Measurements from ENCODE around the gene C3orf70.

C3orf70 gene, protein sequence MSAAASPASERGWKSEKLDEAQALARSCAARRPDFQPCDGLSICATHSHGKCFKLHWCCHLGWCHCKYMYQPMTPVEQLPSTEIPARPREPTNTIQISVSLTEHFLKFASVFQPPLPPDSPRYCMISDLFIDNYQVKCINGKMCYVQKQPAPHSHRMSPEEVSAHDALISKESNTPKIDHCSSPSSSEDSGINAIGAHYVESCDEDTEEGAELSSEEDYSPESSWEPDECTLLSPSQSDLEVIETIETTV

DNA sequence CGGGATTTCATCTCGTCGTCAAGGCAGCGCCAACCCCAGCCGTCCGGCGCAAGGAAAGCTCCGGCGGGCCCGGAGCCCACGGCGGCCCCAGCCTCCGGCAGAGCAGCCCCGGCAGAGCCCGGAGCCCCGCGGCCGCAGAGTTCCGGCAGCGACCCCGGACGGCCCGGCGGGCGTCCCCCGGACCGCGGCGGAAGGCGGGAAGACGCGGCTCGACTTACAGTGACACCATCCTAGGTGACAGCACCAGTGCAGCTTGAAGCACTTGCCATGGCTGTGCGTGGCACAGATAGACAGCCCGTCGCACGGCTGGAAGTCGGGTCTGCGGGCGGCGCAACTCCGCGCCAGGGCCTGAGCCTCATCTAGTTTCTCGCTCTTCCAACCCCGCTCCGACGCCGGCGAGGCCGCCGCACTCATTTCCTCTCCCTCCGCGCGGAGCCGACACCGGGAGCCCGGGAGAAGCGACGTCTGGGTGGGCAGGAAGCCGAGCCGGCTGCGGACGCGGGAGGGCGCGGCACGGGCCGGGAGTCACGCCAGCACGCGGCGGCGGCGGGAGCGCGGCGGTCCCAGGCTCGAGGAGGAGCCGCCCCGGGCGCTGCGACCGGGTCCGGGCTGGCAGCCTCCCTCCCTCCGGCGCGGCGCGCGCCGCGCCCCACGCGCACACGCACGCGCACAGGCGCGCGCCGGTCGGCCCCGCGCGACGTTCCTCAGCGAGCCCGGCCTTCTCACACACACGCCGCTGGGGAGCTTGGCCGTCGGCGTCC is at the start of gene C3orf70:
Gene C3orf70, minus strand, starts transcription at position 651 of the 761 bp plus-strand sequence. Its CDS starts 237 bp downstream, at position 414.
- no peak for DNase-seq (ENCODE audit: low read depth)

DNA sequence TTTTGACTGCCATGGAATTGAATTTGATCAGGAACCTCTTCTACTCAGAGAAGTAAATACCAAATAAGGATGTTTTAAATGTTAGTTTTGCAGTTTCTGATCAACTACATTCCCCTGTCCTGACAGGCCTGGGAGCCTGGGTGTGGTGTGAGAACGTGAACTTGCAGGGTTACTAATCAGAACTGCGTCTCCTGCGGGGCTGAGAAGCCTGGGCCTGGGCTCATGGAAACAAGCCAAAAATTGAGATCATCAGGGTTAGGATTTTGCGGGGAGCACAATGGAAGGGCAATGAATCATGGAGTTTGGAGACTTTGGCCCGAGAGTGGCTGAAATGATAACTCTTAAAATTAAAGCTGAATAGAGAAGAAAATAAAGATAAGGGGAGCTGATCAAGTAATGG is 47.8 kb upstream of the C3orf70 start:
- DNase-seq (ENCODE audit: low read depth) = no peak

DNA sequence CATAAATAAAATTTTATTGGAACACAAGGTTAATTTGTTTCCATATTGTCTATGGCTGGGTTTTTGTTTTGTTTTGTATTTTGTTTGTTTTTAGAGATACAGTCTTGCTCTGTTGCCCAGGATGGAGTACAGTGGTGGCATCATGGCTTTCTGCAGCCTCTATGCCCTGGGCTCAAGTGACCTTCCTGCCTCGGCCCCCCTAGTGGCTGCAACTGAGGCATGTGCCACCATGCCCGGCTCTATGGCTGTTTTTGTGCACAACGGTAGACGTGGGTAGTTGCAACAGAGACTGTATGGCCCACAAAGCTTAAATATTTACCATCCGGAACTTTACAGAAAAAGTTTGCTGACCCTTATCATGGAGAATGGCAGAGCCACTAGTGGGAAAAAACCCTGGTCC is 46.8 kb upstream of the C3orf70 start:
- DNase-seq (ENCODE audit: low read depth) = no peak

DNA sequence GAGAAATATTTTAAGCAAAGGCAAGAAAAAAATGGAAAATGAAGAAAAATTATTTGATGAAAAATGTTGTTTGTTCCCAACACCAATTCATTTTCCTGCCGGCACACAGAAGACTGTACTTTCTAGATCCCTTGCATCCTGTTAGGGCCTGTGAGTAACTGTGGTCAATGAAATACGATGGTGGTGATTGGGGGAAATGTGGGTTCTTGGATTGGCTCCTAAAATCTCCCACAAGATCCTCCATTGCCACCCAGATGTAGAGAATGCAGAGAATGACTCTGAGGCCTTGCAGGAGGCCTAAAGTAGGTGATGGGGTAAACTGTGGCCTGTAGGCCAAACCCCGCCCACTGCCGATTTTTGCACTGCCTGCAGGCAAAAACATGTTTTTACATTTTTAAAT is 46.3 kb upstream of the C3orf70 start:
- DNase-seq (ENCODE audit: low read depth) = no peak

DNA sequence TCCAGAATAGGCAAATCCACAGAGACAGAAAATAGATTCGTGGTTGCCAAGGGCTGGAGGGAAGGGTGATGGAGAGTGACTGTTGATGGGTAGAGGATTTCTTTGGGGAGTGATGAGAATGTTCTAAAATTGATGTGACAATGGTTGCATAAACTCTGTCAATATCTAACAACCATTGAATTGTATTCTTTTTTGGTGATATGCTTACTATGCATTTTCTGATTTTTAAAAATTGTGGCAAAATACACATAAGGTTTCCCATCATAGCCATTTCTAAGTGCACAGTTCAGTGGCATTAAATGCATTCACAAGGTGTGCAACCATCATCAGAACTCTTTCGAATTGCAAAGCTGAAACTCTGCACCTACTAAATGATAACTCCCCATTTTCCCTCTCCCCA is 44.2 kb upstream of the C3orf70 start:
- no peak for DNase-seq (ENCODE audit: low read depth)

DNA sequence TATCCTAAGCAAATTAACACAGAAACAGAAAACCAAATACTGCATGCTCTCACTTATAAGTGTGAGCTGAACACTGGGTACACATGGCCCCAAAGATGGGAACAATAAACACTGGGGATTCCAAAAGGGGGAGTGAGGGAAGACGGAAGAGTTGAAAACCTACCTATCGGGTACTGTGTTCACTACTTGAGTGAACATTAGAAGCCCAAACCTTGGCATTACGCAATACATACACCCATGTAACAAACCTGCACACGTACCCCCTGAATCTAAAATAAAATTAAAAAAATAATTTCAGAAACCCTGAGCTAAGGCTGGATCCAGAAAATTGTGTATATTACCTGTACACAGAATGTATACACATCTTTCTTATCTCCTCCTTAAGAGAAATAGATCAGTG is 42.8 kb upstream of the C3orf70 start:
- no peak for DNase-seq (ENCODE audit: low read depth)

DNA sequence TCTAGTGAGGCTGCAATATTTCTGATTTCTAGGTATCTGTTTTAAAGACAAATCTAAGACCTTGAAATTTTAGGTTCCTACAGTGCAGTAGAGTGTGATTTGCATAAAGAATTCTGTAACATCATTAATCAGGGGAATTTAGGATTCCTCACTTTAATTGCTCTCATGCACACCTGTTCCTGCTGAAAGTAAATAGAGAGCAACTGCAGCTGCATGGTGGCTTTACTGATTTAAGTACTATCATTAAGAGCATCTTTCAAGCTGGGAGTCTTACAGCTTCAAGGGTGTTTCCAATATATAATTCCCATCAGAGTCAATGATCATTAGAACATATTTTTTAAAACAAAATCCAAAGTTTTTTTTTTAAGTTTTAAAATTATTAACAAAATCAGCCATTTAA is 36.0 kb upstream of the C3orf70 start:
- no peak for DNase-seq (ENCODE audit: low read depth)

DNA sequence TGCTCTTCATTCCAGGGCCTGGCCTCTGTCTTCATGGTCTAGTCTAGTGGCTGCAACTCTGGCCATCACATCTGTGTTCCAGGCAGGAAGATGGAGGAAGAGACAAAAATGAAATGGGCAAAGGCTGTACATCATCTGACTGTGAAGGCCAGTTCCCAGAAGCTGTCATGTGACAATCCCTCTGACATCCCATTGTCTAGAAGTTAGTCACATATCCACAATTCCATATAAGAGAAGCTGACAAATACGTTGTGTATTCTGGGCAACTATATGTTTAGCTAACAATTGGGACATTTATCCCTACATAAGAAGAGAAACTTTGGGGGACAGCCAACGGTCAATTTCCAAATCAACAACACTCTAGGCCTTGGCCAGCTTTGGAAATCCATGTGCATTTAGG is 34.5 kb upstream of the C3orf70 start:
- DNase-seq (ENCODE audit: low read depth) = no peak

DNA sequence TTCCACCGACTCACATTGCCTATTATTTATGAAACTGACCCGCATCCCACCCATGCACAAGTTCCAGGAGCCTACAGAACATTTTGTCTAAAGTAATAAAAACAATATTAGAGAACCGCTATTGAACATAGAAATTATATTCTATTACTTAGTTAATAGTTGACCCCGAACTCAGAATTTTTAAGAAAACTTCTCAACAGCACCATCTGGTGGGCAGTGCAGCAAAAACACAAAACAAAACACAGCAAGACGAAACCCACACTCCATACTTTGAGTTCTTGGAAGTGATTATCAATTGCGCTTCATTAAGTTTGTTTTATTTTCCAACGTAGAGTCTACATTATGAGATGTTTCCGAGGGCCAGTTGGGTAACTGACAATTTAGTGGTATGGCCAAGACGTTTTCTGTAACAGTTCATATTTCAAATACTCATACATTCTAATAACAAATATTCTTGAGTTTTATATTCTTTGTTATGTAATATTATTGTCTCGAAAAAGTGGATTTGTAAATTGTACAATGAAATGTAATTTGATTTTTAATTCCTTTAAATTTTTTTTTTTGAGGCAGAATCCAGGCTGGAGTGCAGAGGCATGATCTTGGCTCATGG is 24.0 kb upstream of the C3orf70 start:
- no peak for DNase-seq (ENCODE audit: low read depth)

DNA sequence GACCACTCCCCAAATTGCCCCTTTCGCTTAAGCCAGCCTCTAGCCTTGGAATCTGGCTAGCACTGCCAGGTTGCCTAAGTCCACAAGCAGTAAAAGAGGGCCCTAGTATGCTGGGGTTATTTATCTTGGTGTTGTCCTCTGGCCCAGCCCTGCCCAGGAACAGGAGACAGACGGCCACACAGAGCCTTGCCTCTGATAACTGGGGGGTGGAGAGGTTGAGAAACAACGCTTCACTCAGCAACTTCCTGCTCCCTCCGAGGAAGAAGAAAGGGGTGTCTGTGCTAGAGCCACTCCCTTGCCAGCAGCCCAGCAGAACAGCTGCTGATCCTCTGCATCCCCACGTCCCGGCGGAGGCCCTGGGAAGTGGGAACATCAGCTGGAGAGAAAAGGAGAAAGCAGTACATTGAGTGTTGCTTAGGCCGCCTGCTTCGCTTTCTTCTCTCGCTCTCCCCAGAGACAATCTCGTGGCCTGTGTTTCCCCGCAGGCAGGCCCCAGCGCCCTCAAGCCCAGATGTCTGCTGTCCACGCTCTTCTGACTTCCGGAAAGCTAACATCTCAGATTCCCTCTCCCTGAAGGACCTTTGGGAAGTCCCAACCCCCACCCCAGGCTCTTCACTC is 22.6 kb upstream of the C3orf70 start:
- no peak for DNase-seq (ENCODE audit: low read depth)

DNA sequence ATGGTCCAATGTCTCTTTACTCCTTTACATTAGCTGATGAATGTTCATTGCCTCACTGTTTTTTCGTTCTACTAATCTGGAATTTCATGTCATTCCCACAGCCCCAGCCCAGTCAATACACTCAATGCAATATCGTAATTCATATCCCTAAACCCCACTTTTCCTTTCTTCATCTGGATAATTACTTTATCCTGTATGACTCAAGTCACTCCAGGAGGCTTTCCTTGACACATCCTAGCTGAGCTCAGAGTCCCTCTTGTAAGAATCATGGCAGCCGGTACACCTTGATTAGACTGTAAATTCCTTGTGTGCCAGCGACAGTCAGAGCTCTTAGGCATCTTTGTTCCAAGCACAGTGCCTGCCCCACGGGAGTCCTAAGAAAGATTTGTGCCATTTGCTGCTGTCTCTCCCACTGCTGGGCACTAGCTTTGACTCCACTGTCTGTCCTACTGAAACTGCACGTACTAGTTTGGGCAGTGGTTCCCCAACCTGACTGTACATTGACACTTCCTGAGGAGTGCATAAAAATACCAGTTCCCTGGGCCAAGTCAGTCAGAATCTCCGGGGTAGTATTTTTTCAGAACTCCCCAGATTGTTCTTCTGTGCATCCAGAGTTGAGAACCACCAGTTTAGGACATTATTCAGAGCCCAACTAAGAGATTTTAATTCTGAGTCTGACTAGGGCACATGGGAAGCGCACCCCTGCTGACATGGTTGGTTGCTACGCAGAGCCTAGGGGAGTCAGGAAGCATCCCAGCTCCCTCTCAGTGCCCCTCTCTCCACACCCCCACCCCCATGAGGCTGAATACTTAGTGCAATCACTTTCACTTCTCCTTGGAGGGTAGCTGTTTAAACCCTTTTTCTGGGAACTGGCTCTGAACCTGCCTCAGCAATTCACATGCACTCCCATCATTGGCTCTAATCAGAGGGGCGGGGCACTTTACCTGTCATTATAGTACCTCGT is 19.5 kb upstream of the C3orf70 start:
- no peak for DNase-seq (ENCODE audit: low read depth)

DNA sequence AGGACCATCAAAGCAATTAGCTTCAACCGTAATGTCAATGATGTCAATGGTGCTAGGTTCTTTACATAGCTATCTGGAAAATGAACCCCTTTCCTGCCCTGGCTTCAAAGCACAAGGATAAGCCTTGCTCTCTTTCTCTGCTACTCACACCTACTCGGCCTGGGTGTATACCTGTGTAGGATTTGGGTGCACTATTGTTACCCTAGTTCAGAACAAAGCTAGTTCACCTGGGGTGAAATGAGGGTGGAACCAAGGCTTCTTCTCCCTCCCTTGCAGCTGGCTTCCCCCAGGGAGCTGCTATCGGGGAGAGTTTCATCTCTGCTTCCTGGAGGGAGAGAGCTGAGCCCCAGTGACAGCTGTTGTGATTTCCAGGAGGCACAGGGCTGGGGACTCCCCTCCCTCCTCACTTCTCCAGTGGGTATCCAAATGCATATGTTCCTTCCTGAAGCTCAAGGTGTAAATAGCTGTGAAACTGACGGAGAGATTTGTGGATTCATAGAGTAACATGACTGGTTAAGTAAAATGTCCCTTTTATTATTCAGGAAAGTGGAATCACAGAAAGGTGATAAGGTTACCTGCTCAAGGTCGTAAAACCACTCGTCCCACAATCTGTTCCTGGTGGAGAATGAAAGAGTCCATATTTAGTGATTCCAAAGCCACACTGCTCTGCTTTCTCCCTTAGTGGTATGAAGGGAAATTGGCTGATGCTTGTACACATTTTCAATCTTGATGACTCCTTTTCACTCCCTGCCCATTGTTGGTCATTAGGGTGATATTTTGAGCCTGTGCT is 11.8 kb upstream of the C3orf70 start:
- no peak for DNase-seq (ENCODE audit: low read depth)

DNA sequence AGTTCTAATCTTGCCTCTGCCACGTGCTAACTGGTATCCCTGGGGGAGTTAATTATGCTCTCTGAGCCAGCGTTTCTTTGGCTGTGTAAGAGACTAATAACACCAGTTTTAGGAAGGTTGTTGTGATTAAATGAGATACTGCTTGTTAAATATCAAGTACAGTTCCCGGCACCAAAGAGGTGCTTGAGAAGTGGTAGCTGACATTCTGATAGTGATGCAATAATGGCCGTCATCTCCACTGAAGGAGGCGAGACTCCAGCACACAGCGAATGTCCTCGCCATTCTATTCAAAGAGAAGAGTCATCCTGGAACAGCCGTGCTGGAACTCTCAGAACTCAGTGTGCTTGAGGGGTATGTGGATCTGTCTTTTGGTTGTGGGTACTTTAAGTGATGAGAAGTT is 9.8 kb upstream of the C3orf70 start:
- DNase-seq (ENCODE audit: low read depth) = no peak

DNA sequence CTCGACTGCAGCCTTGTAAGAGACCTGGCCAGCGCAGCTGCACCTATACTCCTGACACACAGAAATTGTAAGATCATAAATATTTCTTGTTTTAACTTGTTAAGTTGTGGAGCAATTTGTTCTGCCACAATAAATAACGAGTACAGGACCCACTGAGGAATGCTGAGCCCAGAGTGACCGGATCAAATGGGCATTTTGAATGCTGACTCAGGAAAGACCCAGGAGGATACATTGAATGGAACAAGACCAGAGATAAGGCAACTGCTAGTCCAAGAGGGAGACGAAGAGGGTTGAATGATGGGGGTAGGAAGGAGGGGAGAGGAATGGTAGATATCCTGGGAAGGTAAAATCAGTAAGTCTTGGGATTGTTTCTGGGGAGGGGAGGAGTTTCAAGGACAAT is 8.9 kb upstream of the C3orf70 start:
- no peak for DNase-seq (ENCODE audit: low read depth)

DNA sequence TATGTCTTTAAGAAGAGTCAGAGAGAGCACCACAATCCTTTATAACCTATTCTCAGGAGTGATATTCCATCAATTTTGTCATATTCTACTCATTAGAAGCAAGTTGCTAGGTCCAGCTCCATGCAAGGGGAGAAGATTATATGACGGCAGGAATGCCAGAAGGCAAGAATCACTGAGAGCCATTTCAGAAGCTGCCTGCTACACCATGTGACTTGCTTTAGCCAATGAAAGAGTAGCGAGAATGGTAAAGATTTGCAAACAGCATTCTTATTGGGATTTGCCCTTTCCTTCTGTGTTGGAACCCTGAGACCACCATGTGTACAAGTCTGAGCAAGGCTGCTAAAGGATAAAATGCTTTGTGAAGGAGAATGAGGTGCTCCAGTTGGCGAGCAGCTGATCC is 4.5 kb upstream of the C3orf70 start:
- no peak for DNase-seq (ENCODE audit: low read depth)

DNA sequence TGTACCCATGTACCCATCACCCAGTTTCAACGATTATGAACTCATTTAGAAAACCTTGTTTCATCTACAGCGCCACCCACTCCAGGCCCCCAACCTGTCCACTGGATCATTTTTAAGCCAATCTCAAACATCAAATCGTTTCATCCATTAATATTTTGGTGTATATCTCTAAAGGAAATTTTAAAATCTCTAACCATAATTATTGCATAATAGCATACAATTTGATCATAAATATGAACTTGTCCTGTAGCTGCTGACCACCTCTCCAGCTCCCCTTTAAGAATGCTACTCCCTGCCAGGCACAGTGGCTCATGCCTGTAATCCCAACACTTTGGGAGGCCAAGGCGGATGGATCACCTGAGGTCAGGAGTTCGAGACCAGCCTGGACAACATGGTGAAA is 2.8 kb upstream of the C3orf70 start:
- DNase-seq (ENCODE audit: low read depth) = no peak

DNA sequence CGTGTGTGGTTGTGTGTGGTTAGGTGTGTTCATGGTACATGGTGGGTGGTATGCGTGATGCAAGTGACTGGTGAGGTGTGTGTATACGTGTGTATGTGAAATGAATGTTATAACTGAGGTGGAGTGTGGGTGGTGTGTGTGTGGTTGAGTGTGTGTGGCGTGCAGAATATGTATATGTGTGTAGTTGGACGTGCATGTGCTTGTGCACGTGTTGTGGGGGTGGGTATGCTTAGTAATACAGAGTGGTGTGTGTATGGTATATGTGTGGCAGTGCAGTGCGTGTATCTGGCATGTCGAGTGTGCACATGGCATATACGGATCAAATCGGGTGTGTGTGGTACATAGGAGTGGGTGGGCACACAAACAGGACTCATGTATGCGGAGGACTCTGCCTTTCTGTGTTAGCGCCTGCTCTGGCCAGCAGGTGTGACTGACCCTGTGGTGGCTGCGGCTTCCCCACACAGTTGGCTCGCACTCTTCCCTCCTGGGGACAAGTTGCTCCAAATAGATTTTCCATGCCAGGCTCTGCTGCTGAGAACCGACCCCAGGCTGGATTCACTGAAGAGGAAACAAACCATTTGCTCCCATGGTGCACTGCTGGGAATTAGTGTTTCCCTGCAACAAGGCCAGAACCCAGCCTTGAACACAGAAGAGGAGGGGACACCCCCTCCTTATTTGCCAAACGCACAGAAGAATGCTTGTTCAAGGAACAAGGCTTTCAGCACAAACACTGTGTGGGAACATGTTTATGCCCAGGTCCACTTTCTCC is 1.2 kb upstream of the C3orf70 start:
- no peak for DNase-seq (ENCODE audit: low read depth)

DNA sequence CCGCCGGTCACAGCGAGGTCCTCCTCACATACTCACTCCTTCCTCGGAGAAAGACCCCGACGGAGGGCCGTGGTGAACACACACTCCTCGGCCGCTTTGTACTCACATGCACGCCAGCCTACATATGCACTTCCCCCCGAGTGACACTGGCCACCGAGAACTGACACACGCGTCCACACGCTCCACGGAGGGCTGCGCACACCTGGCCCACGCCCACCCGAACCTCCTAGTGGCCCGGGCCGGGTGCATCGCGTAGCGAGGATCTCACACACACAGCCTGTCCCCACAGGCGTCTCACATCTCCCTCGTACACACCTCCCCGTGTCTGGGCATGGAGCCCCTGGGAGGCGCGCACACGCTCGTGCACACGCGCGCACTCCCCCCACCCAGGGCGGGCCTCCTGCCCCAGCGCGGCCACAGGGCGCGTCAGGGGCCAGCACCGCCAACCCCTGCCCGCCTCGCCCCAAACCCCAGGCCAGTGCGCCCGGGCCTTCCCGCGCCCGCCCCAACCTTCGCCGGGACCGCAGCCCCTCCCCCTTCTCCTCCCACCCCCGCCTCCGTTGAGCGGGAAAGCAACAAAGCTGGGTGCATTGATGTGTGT is 411 bp upstream of the C3orf70 start:
- no peak for DNase-seq (ENCODE audit: low read depth)

DNA sequence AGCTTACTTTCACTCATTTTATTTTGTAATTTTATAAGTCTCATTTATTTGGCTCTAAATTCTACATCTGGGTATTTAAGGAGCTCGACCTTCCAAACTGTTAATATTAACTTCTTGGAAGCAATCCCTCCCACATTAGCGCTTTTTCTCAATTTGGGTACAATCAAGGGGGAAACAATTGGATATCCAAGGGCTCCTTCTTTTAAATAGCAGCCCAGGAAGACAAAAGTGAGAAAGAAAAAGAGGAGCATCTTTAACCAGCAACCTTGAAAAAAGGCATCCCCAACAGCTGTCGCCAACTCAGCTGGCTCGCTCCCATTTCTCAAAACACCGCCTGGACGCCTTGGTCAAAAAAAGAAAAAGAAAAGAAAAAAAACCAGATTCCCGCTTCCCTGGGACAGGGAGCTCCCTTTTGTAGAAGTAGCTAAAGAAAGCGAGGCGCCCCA is 873 bp downstream of the C3orf70 start:
- DNase-seq (ENCODE audit: low read depth) = no peak
